ENCODE measurements around the gene FBH1.

The FBH1 gene

DNA sequence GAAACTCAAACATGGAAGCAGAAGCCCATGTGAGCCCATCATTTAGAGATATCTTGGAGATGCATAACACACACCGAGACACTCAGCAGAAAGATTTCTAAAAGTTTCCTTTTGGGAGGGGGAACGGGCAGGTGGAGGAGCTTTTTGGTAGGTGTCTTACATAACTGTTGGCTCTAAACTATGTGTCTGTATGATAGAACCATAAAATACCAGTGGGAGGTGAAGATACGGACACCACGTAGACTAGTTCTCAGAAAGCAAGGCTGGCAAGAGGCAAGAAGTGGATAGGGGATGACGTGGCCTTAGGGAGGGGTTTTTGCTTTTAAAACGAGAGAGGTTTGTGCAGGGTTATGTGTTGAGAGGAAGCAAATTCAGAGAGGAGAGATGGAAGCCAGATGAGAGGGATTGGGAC, 50.8 kb downstream of the FBH1 start:
- TF ChIP-seq, protein P1, sequence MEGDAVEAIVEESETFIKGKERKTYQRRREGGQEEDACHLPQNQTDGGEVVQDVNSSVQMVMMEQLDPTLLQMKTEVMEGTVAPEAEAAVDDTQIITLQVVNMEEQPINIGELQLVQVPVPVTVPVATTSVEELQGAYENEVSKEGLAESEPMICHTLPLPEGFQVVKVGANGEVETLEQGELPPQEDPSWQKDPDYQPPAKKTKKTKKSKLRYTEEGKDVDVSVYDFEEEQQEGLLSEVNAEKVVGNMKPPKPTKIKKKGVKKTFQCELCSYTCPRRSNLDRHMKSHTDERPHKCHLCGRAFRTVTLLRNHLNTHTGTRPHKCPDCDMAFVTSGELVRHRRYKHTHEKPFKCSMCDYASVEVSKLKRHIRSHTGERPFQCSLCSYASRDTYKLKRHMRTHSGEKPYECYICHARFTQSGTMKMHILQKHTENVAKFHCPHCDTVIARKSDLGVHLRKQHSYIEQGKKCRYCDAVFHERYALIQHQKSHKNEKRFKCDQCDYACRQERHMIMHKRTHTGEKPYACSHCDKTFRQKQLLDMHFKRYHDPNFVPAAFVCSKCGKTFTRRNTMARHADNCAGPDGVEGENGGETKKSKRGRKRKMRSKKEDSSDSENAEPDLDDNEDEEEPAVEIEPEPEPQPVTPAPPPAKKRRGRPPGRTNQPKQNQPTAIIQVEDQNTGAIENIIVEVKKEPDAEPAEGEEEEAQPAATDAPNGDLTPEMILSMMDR (IDR thresholded peaks at IDR 0.05; ENCODE audit: insufficient read depth, low read length, missing control alignments) = no peak
- no peak for DNase-seq (ENCODE audit: low read depth, low spot score)
- no peak overlapping the region for H3K4me3 ChIP-seq (ENCODE audit: low read depth, low read length)
- ChIA-PET CTCF (interaction anchor here (0.9 to 1.8 kb wide), 3 partner anchors 12 to 461 kb away, joined by 3 to 4 read pairs (median 4); no protein-coding TSS in a partner anchor), POLR2A (interaction anchor here (0.6 to 2.0 kb wide), 2 partner anchors 36 to 51 kb away, joined by 3 to 4 read pairs; partner anchors contain the start of genes ANKRD16 and FBH1)

DNA sequence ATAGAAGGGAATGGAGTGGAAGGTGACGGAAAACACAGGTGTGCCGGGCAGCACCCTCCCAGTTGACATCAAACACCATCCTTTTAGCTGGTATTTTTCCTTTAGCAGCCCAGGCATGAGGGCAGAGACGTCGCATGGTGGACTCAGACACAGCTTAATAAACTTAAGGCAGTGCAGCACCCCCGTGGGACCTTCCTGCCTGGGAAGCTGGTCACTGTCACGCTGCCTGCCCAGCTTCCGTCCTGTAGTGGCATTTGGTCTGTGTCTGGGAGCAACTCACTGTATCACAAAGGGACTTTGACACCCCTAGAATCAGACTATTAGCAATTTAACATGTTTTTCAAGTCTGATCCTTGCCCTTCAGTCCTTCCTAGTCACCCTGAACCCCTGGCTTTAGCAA, 51.5 kb downstream of the FBH1 start:
- no peak for DNase-seq (ENCODE audit: low read depth, low spot score)
- TF ChIP-seq, protein P1 (IDR thresholded peaks at IDR 0.05; ENCODE audit: insufficient read depth, low read length, missing control alignments) = no peak
- H3K4me3 ChIP-seq (ENCODE audit: low read depth, low read length) = no peak overlapping the region
- CTCF ChIA-PET = interaction anchor here (0.9 to 1.2 kb wide), 2 partner anchors 148 to 460 kb away, joined by 3 to 4 read pairs; no protein-coding TSS in a partner anchor
- POLR2A ChIA-PET = interaction anchor here (2.0 kb wide), 1 partner anchor 52 kb away, joined by 4 read pairs; the partner anchor contains the start of genes ANKRD16 and FBH1

DNA sequence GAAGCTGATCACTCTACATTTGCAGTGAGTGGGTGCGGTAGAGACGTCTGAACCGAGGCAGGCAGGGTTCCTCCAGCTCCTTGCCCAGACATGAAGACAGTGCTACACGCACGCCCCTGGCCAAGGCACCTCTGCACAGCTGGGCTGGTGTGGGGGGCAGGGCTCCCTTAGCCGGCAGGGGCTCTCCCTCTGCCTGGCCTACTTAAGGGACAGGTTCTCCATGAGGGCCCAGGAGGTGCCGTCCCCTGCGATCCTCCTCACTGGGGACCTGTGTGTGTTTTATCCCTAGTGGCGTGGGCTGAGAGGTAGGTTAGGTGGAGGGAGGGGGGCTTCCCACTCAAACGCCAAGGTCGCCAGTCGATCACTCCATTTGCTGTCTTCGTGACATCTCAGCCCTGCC, 52.0 kb downstream of the FBH1 start:
- DNase-seq (ENCODE audit: low read depth, low spot score) = no peak
- CTCF ChIA-PET = no interaction called here
- TF ChIP-seq, protein P1 (IDR thresholded peaks at IDR 0.05; ENCODE audit: insufficient read depth, low read length, missing control alignments) = no peak
- POLR2A ChIA-PET = interaction anchor here (2.0 kb wide), 1 partner anchor 52 kb away, joined by 4 read pairs; the partner anchor contains the start of genes ANKRD16 and FBH1
- H3K4me3 ChIP-seq (ENCODE audit: low read depth, low read length) = no peak overlapping the region

DNA sequence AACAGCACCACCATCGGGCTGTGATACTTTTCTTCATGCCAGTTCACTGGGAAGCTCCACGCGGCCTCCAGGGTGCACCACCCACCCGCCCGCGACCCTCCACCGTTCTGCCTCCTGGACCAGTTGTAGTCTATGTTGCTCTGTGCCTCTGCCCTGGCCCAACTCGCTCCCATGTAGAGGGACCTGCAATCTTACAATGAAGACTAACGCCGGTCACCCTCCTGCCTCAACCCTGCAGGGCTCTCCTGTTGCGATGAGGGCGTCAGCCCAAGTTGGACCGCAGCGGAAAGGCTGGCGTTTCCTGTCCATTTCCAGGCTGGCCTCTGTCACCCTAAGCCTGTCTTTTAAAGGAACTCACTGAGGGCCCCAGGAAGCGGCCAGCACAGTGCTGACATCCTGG, 52.4 kb downstream of the FBH1 start:
- TF ChIP-seq, protein P1 (IDR thresholded peaks at IDR 0.05; ENCODE audit: insufficient read depth, low read length, missing control alignments) = no peak
- H3K4me3 ChIP-seq (ENCODE audit: low read depth, low read length) = no peak overlapping the region
- CTCF ChIA-PET = no interaction called here
- no peak for DNase-seq (ENCODE audit: low read depth, low spot score)
- POLR2A ChIA-PET = no interaction called here

DNA sequence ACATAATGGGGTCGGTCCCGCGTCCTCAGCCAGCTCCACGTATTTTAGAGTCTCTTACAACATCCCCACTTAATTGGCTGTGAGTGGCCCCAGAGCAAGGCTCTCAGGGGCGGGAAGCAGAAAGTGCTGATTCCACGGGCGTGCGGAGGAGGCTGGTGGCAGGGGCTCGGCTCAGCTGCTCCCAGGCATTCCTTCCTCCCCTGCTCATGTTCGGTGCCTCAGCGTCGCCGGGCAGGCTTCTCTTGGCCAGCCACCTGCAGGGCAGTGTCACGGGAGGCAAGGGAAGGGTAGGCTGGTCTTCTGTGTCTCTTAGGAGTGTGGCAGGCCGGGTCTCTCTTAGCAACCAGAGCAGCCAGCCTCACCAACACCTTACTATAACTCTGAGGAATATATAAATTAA, 53.5 kb downstream of the FBH1 start:
- TF ChIP-seq, protein P1 (IDR thresholded peaks at IDR 0.05; ENCODE audit: insufficient read depth, low read length, missing control alignments) = no peak
- H3K4me3 ChIP-seq (ENCODE audit: low read depth, low read length) = no peak overlapping the region
- no peak for DNase-seq (ENCODE audit: low read depth, low spot score)
- POLR2A ChIA-PET = interaction anchor here (1.7 kb wide), 1 partner anchor 259 kb away, joined by 6 read pairs; the partner anchor contains the start of gene PFKFB3
- CTCF ChIA-PET = no interaction called here

DNA sequence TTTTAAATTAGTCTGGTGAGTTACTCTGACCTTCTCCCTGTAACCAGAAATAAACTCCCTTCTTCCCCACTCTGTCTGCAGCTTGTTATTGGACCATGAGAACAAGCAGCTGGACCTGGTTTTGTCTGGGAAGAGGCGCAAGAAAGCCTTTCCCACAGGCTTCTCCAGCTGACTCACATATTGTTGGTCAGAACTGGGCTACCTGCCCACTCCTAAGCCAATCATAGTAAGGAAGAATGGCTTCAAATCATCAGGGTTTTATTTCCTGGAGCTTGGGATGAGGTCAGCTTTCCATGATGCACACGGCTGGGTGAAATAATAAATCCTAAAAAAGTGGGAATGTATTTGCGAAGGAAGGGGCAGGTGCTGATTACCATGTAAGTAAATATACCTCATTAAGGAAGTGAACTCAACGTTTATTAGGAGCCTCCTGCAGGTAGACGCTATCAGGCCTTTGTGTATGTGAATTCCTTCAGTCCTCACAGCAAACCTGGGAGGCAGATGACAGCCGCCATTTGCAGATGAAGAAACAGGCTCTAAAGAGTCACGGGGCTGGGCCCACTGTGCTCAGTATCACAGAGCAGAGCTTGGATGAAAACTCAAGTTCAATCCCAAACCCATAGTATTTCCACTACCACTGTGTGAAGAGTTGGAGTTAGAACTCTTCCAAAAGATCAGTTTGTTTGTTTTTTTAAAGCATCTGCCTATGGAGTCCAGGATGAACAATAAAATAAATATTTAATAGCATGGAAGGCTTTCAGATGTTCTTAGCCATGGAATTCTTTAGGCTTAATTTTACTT, 54.5 kb downstream of the FBH1 start:
- peak; percentile 100 for DNase-seq (ENCODE audit: low read depth, low spot score)
- POLR2A ChIA-PET = interaction anchor here (0.8 to 1.7 kb wide), 3 partner anchors 55 to 258 kb away, joined by 3 to 6 read pairs (median 4); partner anchors contain the start of genes ANKRD16, FBH1 and PFKFB3
- CTCF ChIA-PET = interaction anchor here (0.9 to 2.5 kb wide), 3 partner anchors 142 to 461 kb away, joined by 3 to 10 read pairs (median 5); no protein-coding TSS in a partner anchor
- no peak overlapping the region for H3K4me3 ChIP-seq (ENCODE audit: low read depth, low read length)
- TF ChIP-seq, protein P1 (IDR thresholded peaks at IDR 0.05; ENCODE audit: insufficient read depth, low read length, missing control alignments) = no peak
